Endothelial cell of umbilical vein (primary cell): Measurements from ENCODE around the gene CDC42EP5. TPM values are rescaled to one million over a fixed set of nuclear protein-coding genes. Genes with fewer than 3 reads are reported as not detected.
A peak's percentile ranks its signal among the peaks of the same experiment; 100 is the strongest.

Experiments used
- BruUV-seq: library from RNA; stranded (reverse); fragments of 400-500 nt; replicated peaks from 2 replicates; lab custom pipeline; 2021; lab: Mats Ljungman, UMichigan
- CTCF ChIA-PET: fragments of 300-600, 350-600 bp; sonication (Branson Sonifier 250); formaldehyde crosslinking; loops from one replicate; lab custom pipeline; 2021; ENCODE audit warnings: antibody characterized with exemption, inconsistent platforms; lab: Charles Lee
- POLR2A ChIA-PET: fragments of 300-600, 350-600 bp; sonication (Branson Sonifier 250); formaldehyde crosslinking; loops from one replicate; lab custom pipeline; 2021; ENCODE audit warnings: antibody characterized with exemption, inconsistent platforms; lab: Charles Lee
- DNase-seq: peaks from one replicate; pipeline ENCODE4 v3.0.0-alpha.2; 2011; ENCODE audit warnings: low read depth, low spot score
- FAIRE-seq: peaks from 2 replicates; lab custom pipeline; 2011; peaks lifted over from hg19 to GRCh38; lab: Jason Lieb, UNC
- H2AFZ ChIP-seq: 2 replicates; pipeline ENCODE4 v1.6.0; 2012; ENCODE audit warnings: low read depth, low read length, control low read depth, inconsistent platforms
- H3K27ac ChIP-seq: 2 replicates; pipeline ENCODE4 v1.5.1; 2011; ENCODE audit warnings: low read depth, mild to moderate bottlenecking, control low read depth, low read length, moderate library complexity; ENCODE audit not compliant: insufficient read depth
- H3K27me3 ChIP-seq, 2 experiments: 2 replicates each; pipeline versions ENCODE4 v1.6.0 to v1.6.1; 2011; ENCODE audit warnings: low read length in 2 of 2, mixed read lengths in 1 of 2; ENCODE audit not compliant: control insufficient read depth in 2 of 2, insufficient read depth in 2 of 2
- H3K36me3 ChIP-seq, 2 experiments: 2 replicates in 1 of 2; 3 replicates in 1 of 2; pipeline ENCODE4 v1.5.1; 2011; ENCODE audit warnings: low read length in 2 of 2, mild to moderate bottlenecking in 1 of 2, moderate library complexity in 1 of 2; ENCODE audit not compliant: control insufficient read depth in 2 of 2, insufficient read depth in 2 of 2; ENCODE audit errors: extremely low read depth in 1 of 2
- H3K4me1 ChIP-seq: 3 replicates; pipeline ENCODE4 v1.5.1; 2011; ENCODE audit warnings: mild to moderate bottlenecking, low read length; ENCODE audit not compliant: control insufficient read depth, insufficient read depth; ENCODE audit errors: extremely low read depth
- H3K4me2 ChIP-seq: 2 replicates; pipeline ENCODE4 v1.6.1; 2011; ENCODE audit warnings: low read length, control low read depth, mixed read lengths; ENCODE audit not compliant: insufficient read depth
- H3K4me3 ChIP-seq, 3 experiments: fragments of 200-600 bp in 1 of 3; sonication (generic), shearing (Covaris generic) in 1 of 3; replicated peaks in 1 of 3; 2 replicates each; pipeline ENCODE4 v1.5.1; 2011 to 2016; ENCODE audit warnings: control low read depth in 3 of 3, low read length in 3 of 3, mild to moderate bottlenecking in 2 of 3, inconsistent platforms in 1 of 3, low read depth in 1 of 3, moderate library complexity in 1 of 3; ENCODE audit not compliant: insufficient read depth in 1 of 3
- H3K79me2 ChIP-seq: 2 replicates; pipeline ENCODE4 v1.6.0; 2012; ENCODE audit warnings: low read length, inconsistent platforms; ENCODE audit not compliant: control insufficient read depth, insufficient read depth
- H3K9ac ChIP-seq: replicated peaks from 2 replicates; pipeline ENCODE3; 2011; ENCODE audit warnings: low read length, control low read depth; ENCODE audit not compliant: insufficient read depth; ENCODE audit errors: extremely low read depth
- H3K9me1 ChIP-seq: replicated peaks from 3 replicates; pipeline ENCODE4 v1.6.0; 2011; ENCODE audit warnings: mild to moderate bottlenecking, low read length; ENCODE audit not compliant: control insufficient read depth, insufficient read depth; ENCODE audit errors: extremely low read depth
- H3K9me3 ChIP-seq: replicated peaks from 2 replicates; pipeline ENCODE4 v1.5.1; 2012; ENCODE audit warnings: low read length, inconsistent platforms; ENCODE audit not compliant: control insufficient read depth, insufficient read depth
- H4K20me1 ChIP-seq: replicated peaks from 2 replicates; pipeline ENCODE3; 2011; ENCODE audit warnings: mild to moderate bottlenecking, low read length; ENCODE audit not compliant: control insufficient read depth, insufficient read depth; ENCODE audit errors: extremely low read depth
- EZH2 ChIP-seq: IDR thresholded peaks from 2 replicates; pipeline ENCODE4 v1.6.1; 2012; ENCODE audit warnings: borderline replicate concordance, low read depth, mild to moderate bottlenecking, moderate library complexity, low read length, inconsistent platforms; ENCODE audit not compliant: severe bottlenecking
- FOS ChIP-seq: IDR thresholded peaks from 2 replicates; pipeline ENCODE4 v1.6.1; 2011; ENCODE audit warnings: mild to moderate bottlenecking, low read length, moderate library complexity, borderline replicate concordance; ENCODE audit not compliant: insufficient read depth
- GATA2 ChIP-seq: IDR thresholded peaks from 2 replicates; pipeline ENCODE4 v1.7.0; 2011; ENCODE audit warnings: low read depth, mild to moderate bottlenecking, moderate library complexity, mixed read lengths, low read length; ENCODE audit not compliant: insufficient read length, insufficient read depth
- JUN ChIP-seq: IDR thresholded peaks from 2 replicates; pipeline ENCODE4 v1.6.1; 2011; ENCODE audit warnings: borderline replicate concordance, low read depth; ENCODE audit not compliant: insufficient read length, insufficient read depth
- MYC ChIP-seq: IDR thresholded peaks from one replicate; pipeline ENCODE4 v1.6.1; 2011; ENCODE audit warnings: mild to moderate bottlenecking, low read depth, low read length
- POLR2A ChIP-seq: IDR thresholded peaks from 2 replicates; pipeline ENCODE4 v1.6.1; 2012; ENCODE audit warnings: low read depth, mild to moderate bottlenecking, control low read depth, low read length
- POLR2AphosphoS5 ChIP-seq: IDR thresholded peaks from 2 replicates; pipeline ENCODE4 v1.6.1; 2012; ENCODE audit warnings: low read depth, mild to moderate bottlenecking, control low read depth, low read length, moderate library complexity; ENCODE audit not compliant: insufficient read depth
- dilution Hi-C: fragments of 300-500 bp; cut with MboI; formaldehyde crosslinking; loops from one replicate; pipeline ENCODE4 v1.15.0; 2019; ENCODE audit warnings: low sequenced_read_pairs; ENCODE audit not compliant: extremely low pct_ligation_motif_present
- intact Hi-C: fragments of 100-400 bp; cut with micrococcal nuclease; formaldehyde crosslinking; loops from one replicate; pipeline ENCODE4 v1.10.0; 2022
- polyA plus RNA-seq, 4 experiments: library from polyadenylated mRNA; depleted of rRNA in 3 of 4; stranded (reverse) in 3 of 4; unstranded in 1 of 4; fragments of >200 nt; gene quantifications; 2 replicates each; pipeline versions ENCODE4 v1.2.1 to v1.2.3, GENCODE V29; 2011 to 2012; ENCODE audit warnings: missing spikeins in 1 of 4
- total RNA-seq: library from RNA; stranded (reverse); gene quantifications from 2 replicates; pipeline ENCODE4 v1.2.3, GENCODE V29; 2021
- TF ChIP-seq, protein P1 (sequence below): IDR thresholded peaks from 2 replicates; pipeline ENCODE4 v1.6.1; 2011; ENCODE audit not compliant: insufficient read depth, insufficient read length
- TF ChIP-seq, protein P2 (sequence below), 2 donors: IDR thresholded peaks; 1 replicate in 1 of 2; 2 replicates in 1 of 2; pipeline ENCODE4 v1.5.1; 2011; ENCODE audit warnings: low read length in 2 of 2, mild to moderate bottlenecking in 2 of 2, moderate library complexity in 2 of 2, control low read depth in 1 of 2, inconsistent platforms in 1 of 2, low read depth in 1 of 2; ENCODE audit not compliant: insufficient read depth in 1 of 2; ENCODE audit errors: extremely low read depth in 1 of 2

Gene CDC42EP5
- total and polyA plus RNA-seq, 2 donors (not counting 3 experiments of a cell fraction or from before 2014, with no cell fraction given), result 37.3 to 85.5 TPM

DNA sequence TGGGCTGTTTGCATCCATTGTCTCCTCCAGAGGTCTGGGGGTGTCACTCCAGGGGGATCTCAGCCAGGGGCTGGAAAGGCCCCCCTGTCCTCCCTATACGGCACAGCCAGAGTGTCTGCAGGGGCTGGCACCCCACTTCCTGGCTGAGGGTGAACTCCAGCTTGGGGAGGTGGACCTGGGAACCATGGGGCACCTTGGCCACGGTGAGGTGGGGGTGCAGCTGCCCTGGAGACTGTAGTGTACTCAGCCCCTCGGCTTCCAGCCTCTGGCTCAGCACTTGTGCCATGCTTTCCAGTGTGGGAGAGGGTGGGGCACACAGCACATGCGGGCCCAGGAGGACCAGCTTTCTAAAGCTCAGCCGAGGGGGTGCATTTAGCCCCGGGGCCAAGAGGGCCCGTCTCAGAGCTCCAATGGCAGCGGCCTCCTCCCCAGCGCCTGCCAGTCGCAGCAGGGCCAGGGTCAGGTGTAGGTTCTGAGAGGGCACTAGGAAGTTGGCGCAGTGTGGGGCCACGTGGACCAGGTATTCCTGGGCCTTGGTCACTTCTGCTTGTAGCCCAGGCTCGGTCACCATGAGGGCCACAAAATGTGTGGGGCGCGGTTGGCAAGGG lies 10.9 kb downstream of the CDC42EP5 start:
- ChIA-PET CTCF (interaction anchor here (1.0 to 2.4 kb wide), 6 partner anchors 11 to 23 kb away, joined by 3 to 21 read pairs (median 5); partner anchors contain the start of genes CDC42EP5 and LENG8), POLR2A (interaction anchor here (0.6 to 2.4 kb wide), 3 partner anchors 9 to 13 kb away, joined by 3 to 11 read pairs (median 4); partner anchors contain the start of genes CDC42EP5 and LENG8)
- TF ChIP-seq, protein P1, sequence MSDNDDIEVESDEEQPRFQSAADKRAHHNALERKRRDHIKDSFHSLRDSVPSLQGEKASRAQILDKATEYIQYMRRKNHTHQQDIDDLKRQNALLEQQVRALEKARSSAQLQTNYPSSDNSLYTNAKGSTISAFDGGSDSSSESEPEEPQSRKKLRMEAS, result no peak
- TF ChIP-seq FOS (no peak), GATA2 (no peak), POLR2A (no peak), JUN (no peak), EZH2 (no peak), POLR2AphosphoS5 (no peak), MYC (no peak)
- TF ChIP-seq, protein P2, sequence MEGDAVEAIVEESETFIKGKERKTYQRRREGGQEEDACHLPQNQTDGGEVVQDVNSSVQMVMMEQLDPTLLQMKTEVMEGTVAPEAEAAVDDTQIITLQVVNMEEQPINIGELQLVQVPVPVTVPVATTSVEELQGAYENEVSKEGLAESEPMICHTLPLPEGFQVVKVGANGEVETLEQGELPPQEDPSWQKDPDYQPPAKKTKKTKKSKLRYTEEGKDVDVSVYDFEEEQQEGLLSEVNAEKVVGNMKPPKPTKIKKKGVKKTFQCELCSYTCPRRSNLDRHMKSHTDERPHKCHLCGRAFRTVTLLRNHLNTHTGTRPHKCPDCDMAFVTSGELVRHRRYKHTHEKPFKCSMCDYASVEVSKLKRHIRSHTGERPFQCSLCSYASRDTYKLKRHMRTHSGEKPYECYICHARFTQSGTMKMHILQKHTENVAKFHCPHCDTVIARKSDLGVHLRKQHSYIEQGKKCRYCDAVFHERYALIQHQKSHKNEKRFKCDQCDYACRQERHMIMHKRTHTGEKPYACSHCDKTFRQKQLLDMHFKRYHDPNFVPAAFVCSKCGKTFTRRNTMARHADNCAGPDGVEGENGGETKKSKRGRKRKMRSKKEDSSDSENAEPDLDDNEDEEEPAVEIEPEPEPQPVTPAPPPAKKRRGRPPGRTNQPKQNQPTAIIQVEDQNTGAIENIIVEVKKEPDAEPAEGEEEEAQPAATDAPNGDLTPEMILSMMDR (IDR thresholded peaks at IDR 0.05; ENCODE audit: extremely low read depth in 1 of 2, insufficient read depth in 1 of 2, low read depth in 1 of 2, low read length in 2 of 2), result no peak
- Histone ChIP-seq H3K4me1 (peaks cover 29% of the 10 kb centered on the region), H3K36me3 (peaks cover 11 to 38% of the 10 kb centered on the region in 2 experiments), H3K79me2 (peaks cover 31% of the 10 kb centered on the region), H2AFZ (no peak overlapping the region), H3K9ac (peak overlapping the region; percentile 79), H3K9me1 (no peaks in the 10 kb centered on the region), H3K27ac (peak overlapping the region; percentile 85), H3K4me3 (peak overlapping the region in 1 of 3 experiments; percentile 46), H3K9me3 (no peaks in the 10 kb centered on the region), H3K4me2 (peak overlapping the region; percentile 75), H3K27me3 (no peaks in the 10 kb centered on the region), H4K20me1 (no peaks in the 10 kb centered on the region)
- intact Hi-C loops, result loop anchor here (2.0 to 10.0 kb wide), 6 partner anchors 271 to 1193 kb away; partner anchors contain the start of genes MYADM, PPP1R12C, RDH13 and TSEN34
- DNase-seq (peak; percentile 19), FAIRE-seq (no peak)
- BruUV-seq, result no TSS peak
- dilution Hi-C loops, result no loop called here
